ENCODE data around the gene AGAP1. TPM values are rescaled to one million over a fixed set of nuclear protein-coding genes. Genes with fewer than 3 reads are reported as not detected.

Gene AGAP1
- total RNA-seq, 1 donor from 2014 or later, result 21.1 TPM

DNA sequence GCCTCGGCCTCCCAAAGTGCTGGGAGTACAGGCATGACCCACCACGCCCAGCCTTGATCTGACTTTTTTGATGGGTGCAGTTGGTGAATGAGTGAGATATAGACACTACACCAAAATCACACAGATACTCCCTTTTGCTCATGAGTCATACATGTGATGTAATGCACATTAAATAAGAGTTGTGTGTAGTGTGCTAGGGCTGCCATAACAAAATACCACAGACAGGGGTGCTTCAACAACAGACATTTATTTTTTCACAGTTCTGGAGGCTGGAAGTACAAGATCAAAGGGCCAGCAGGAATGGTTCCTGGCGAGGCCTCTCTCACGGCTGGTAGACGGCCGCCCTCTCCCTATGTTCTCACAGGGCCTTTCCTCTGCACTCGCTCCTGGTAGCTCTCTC, 627.7 kb downstream of the AGAP1 start:
- Histone ChIP-seq H3K27ac (no peak overlapping the region), H3K27me3 (no peaks in the 10 kb centered on the region), H3K4me3 (no peak overlapping the region), H3K36me3 (peaks cover 0 to 12% of the 10 kb centered on the region in 2 donors), H3K4me1 (no peaks in the 10 kb centered on the region), H3K9me3 (no peaks in the 10 kb centered on the region)
- DNase-seq (ENCODE audit: extremely low spot score in 2 of 2), result no peak
- no peak for TF ChIP-seq POLR2A (IDR thresholded peaks at IDR 0.05)
- TF ChIP-seq, protein P1, sequence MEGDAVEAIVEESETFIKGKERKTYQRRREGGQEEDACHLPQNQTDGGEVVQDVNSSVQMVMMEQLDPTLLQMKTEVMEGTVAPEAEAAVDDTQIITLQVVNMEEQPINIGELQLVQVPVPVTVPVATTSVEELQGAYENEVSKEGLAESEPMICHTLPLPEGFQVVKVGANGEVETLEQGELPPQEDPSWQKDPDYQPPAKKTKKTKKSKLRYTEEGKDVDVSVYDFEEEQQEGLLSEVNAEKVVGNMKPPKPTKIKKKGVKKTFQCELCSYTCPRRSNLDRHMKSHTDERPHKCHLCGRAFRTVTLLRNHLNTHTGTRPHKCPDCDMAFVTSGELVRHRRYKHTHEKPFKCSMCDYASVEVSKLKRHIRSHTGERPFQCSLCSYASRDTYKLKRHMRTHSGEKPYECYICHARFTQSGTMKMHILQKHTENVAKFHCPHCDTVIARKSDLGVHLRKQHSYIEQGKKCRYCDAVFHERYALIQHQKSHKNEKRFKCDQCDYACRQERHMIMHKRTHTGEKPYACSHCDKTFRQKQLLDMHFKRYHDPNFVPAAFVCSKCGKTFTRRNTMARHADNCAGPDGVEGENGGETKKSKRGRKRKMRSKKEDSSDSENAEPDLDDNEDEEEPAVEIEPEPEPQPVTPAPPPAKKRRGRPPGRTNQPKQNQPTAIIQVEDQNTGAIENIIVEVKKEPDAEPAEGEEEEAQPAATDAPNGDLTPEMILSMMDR (IDR thresholded peaks at IDR 0.05), result no peak
- no peak for TF ChIP-seq POLR2AphosphoS5 (IDR thresholded peaks at IDR 0.05; ENCODE audit: insufficient read depth in 1 of 2, low read depth in 1 of 2)
- intact Hi-C loops (cut with DNase I), result no loop called here

DNA sequence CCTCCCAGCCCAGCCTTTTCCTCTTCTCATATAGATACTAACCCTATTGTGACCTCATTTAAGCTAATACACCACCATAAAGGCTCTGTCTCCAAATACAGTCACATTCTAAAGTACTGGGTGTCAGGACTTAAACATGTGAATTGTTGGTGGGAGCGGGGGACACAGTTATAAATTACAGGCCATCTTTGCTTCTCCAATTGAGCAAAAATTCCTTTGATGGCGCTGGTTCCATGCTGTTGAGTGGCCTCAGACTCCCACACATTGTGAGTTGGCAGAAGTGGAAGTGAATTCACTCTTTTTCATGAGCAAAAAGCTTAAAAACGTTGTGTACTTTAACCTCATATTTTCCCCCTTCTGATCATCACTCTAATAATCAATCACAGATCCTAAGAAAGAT, 628.4 kb downstream of the AGAP1 start:
- no peak for TF ChIP-seq POLR2A (IDR thresholded peaks at IDR 0.05)
- TF ChIP-seq, protein P1 (IDR thresholded peaks at IDR 0.05), result no peak
- no peak for TF ChIP-seq POLR2AphosphoS5 (IDR thresholded peaks at IDR 0.05; ENCODE audit: insufficient read depth in 1 of 2, low read depth in 1 of 2)
- DNase-seq (ENCODE audit: extremely low spot score in 2 of 2), result no peak
- Histone ChIP-seq H3K4me1 (no peaks in the 10 kb centered on the region), H3K27me3 (no peaks in the 10 kb centered on the region), H3K27ac (no peak overlapping the region), H3K36me3 (peaks cover 0 to 12% of the 10 kb centered on the region in 2 donors), H3K4me3 (no peak overlapping the region), H3K9me3 (no peaks in the 10 kb centered on the region)
- intact Hi-C loops (cut with DNase I), result no loop called here

DNA sequence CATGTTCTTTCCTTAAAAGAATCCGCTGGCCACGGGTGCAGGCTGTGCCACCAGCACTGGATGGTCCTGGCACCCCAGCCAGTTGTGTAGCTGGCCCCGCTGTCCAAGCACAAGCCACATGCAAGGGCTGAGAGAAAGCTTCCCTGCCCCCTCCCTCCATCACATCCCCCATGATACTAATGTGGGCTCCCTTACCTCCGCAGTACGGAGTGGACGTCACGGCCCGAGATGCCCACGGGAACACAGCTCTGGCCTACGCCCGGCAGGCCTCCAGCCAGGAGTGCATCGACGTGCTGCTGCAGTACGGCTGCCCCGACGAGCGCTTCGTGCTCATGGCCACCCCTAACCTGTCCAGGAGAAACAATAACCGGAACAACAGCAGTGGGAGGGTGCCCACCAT, 629.9 kb downstream of the AGAP1 start:
- Histone ChIP-seq H3K4me3 (no peak overlapping the region), H3K27me3 (no peaks in the 10 kb centered on the region), H3K36me3 (peaks cover 0 to 12% of the 10 kb centered on the region in 2 donors), H3K4me1 (no peaks in the 10 kb centered on the region), H3K9me3 (no peaks in the 10 kb centered on the region), H3K27ac (no peak overlapping the region)
- intact Hi-C loops (cut with DNase I), result no loop called here
- DNase-seq (ENCODE audit: extremely low spot score in 2 of 2), result no peak
- TF ChIP-seq POLR2A (IDR thresholded peaks at IDR 0.05) (no peak), POLR2AphosphoS5 (IDR thresholded peaks at IDR 0.05; ENCODE audit: insufficient read depth in 1 of 2, low read depth in 1 of 2) (no peak)
- TF ChIP-seq, protein P1 (IDR thresholded peaks at IDR 0.05), result no peak

DNA sequence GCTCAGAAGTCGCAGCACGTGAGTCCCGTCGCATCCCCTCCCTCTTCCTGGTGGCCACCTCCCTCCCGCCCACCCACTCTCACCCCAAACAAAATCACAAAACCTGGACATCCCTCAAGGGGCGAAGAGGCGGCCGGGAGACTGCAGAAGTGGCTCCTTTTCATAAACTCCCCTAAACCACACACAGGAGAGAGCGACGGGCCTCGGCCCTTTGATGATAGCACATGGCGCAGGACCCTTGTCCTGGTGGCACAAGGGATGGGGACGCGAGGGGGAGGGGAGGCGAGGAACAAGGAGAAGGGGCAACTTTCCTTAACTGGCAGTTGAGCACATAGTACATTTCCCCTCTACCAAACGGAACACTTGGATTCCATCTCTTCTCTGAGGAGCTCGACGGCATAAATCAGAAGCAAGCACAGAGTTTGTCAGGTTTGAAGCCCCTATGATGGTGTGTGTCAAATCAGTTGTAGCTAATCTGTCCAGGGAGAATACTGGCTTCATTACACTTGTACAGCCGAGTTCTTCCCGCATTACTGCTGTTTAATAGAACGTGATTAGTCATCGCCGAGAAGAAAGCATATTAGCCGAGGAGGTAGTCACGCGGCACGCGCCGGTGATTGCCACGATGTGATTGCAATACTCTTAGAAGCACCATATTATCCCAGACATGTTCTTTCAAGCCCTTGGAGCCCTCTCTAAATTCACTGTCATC, 630.5 kb downstream of the AGAP1 start:
- Histone ChIP-seq H3K27ac (no peak overlapping the region), H3K27me3 (no peaks in the 10 kb centered on the region), H3K4me3 (no peak overlapping the region), H3K36me3 (peaks cover 0 to 12% of the 10 kb centered on the region in 2 donors), H3K9me3 (no peaks in the 10 kb centered on the region), H3K4me1 (no peaks in the 10 kb centered on the region)
- TF ChIP-seq, protein P1 (IDR thresholded peaks at IDR 0.05), result no peak
- no peak for TF ChIP-seq POLR2AphosphoS5 (IDR thresholded peaks at IDR 0.05; ENCODE audit: insufficient read depth in 1 of 2, low read depth in 1 of 2)
- no peak for TF ChIP-seq POLR2A (IDR thresholded peaks at IDR 0.05)
- intact Hi-C loops (cut with DNase I), result no loop called here
- no peak for DNase-seq (ENCODE audit: extremely low spot score in 2 of 2)

DNA sequence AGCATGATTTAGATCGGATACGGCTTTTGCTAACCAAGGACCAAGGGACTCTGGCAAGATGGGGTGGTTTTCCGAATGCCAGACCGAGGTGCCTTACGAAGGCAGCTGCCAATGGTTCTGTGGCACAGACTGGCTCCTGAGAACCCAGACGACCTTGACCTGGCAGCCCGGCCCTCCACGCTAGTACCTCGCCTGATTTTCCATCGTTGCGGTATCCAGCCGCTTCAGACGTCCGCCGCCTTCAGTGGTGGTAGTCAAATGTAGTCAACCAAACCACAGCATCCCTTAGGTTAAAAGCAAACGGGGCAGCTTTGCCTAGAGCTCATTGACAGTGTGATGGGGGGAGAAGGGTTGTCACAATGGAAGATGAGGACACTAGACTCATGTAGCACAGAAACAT, 631.7 kb downstream of the AGAP1 start:
- no peak for DNase-seq (ENCODE audit: extremely low spot score in 2 of 2)
- TF ChIP-seq POLR2A (IDR thresholded peaks at IDR 0.05), result no peak
- TF ChIP-seq, protein P1 (IDR thresholded peaks at IDR 0.05), result no peak
- no peak for TF ChIP-seq POLR2AphosphoS5 (IDR thresholded peaks at IDR 0.05; ENCODE audit: insufficient read depth in 1 of 2, low read depth in 1 of 2)
- H3K4me1 ChIP-seq, result no peaks in the 10 kb centered on the region
- intact Hi-C loops (cut with DNase I), result no loop called here
- H3K27ac ChIP-seq, result no peak overlapping the region
- peaks cover 0 to 12% of the 10 kb centered on the region in 2 donors for H3K36me3 ChIP-seq
- no peak overlapping the region for H3K4me3 ChIP-seq
- H3K27me3 ChIP-seq, result no peaks in the 10 kb centered on the region
- H3K9me3 ChIP-seq, result no peaks in the 10 kb centered on the region

Data from vagina (tissue), 2 donors.